ENCODE results near the gene TSSK3.

TSSK3 gene

DNA sequence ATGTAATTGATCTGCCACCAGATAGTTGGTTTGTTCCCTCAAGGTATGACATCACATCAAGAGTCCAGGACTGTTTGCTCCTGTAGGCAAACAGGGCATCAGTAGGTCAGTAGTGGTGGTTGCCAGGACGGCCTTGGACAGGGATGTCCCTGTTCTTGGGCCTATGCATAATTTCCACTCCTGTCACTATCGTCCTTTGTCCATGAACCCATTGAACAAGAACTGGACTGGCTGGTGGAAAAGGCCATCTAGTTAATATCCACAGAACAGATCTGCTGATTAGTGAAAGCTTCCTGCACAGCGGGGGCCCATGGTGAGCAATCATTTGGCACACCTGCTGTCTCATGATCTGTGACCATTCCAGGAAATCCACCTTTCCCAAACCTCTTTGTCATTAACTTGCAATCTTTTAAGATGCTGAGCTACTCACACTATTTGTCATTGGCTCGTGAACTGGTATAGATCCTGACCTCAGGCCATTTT lies 44.3 kb downstream of the TSSK3 start:
- Mint-ChIP-seq H3K36me3 (no peaks in the 10 kb centered on the region), H3K4me3 (no peak overlapping the region), H3K9me3 (no peaks in the 10 kb centered on the region), H3K27me3 (peaks cover 6% of the 10 kb centered on the region), H3K4me1 (no peaks in the 10 kb centered on the region), H3K27ac (no peak overlapping the region)
- DNase-seq = no peak
- CTCF ChIA-PET = interaction anchor here (1.8 kb wide), 1 partner anchor 13 kb away, joined by 5 read pairs; the partner anchor contains the start of gene BSDC1

GRCh38 chr1:32411261-32411660 lies 48.9 kb downstream of the TSSK3 start:
- Mint-ChIP-seq H3K36me3 (no peaks in the 10 kb centered on the region), H3K27me3 (peaks cover 17% of the 10 kb centered on the region), H3K9me3 (peaks cover 3% of the 10 kb centered on the region), H3K4me1 (peaks cover 2% of the 10 kb centered on the region), H3K4me3 (no peak overlapping the region), H3K27ac (no peak overlapping the region)
- CTCF ChIA-PET = interaction anchor here (4.9 to 7.2 kb wide), 2 partner anchors 10 to 195 kb away, joined by 31 to 55 read pairs; no protein-coding TSS in a partner anchor
- DNase-seq = no peak

- Mint-ChIP-seq H3K27ac (no peak overlapping the region), H3K27me3 (peaks cover 17% of the 10 kb centered on the region)
- peak; percentile 81 for DNase-seq
These were observed 51.3 kb downstream of the TSSK3 start for GRCh38 chr1:32413507-32414185.

More at GRCh38 chr1:32413507-32414185, 51.3 kb downstream of the TSSK3 start:
- CTCF ChIA-PET = interaction anchor here (0.6 to 7.2 kb wide), 8 partner anchors 10 to 198 kb away, joined by 3 to 55 read pairs (median 4); partner anchors contain the start of genes BSDC1 and MARCKSL1
- Mint-ChIP-seq H3K9me3 (peaks cover 3% of the 10 kb centered on the region), H3K4me1 (peaks cover 2% of the 10 kb centered on the region), H3K36me3 (no peaks in the 10 kb centered on the region), H3K4me3 (no peak overlapping the region)
